Upper lobe of right lung (tissue), 1 donor: ENCODE results near the gene RAMP3. TPM values are rescaled to one million over a fixed set of nuclear protein-coding genes. Genes with fewer than 3 reads are reported as not detected.

ENCODE experiments used
- ATAC-seq: fragments of 200-7000 bp; cut with Tn5 transposase; one replicate; pipeline ENCODE4 v1.9.1; 2020; ENCODE audit warnings: mild to moderate bottlenecking, moderate library complexity
- DNase-seq: peaks from one replicate; pipeline ENCODE4 v3.0.0-alpha.2; 2020
- H3K27ac ChIP-seq: fragments of 200-600 bp; one replicate; pipeline ENCODE4 v1.8.0; 2022
- H3K27me3 ChIP-seq: fragments of 200-600 bp; one replicate; pipeline ENCODE4 v1.8.0; 2022; ENCODE audit warnings: mild to moderate bottlenecking
- H3K36me3 ChIP-seq: fragments of 200-600 bp; one replicate; pipeline ENCODE4 v1.8.0; 2022
- H3K4me1 ChIP-seq: fragments of 200-600 bp; one replicate; pipeline ENCODE4 v1.8.0; 2022
- H3K4me3 ChIP-seq: fragments of 200-600 bp; one replicate; pipeline ENCODE4 v1.8.0; 2022; ENCODE audit warnings: mild to moderate bottlenecking
- H3K9me3 ChIP-seq: fragments of 200-600 bp; one replicate; pipeline ENCODE4 v1.8.0; 2022
- CTCF ChIP-seq: fragments of 200-600 bp; IDR thresholded peaks from one replicate; pipeline ENCODE4 v1.8.0; 2022; ENCODE audit warnings: antibody characterized with exemption
- intact Hi-C: fragments of 100-400 bp; cut with DNase I; formaldehyde crosslinking; loops from one replicate; pipeline ENCODE4 v1.11.0; 2022
- total RNA-seq: library from RNA; stranded (reverse); fragmentation: NEBNext Ultra II Directional; extraction: Animal tissue kit (Norgen Biotek cat#: 25700); gene quantifications from one replicate; pipeline ENCODE4 v1.2.1, GENCODE V29; 2021
- donor health status: DM: no; HTN: yes; CAD: no; lungs with severe emphysema.

Gene RAMP3
- total RNA-seq, 1 donor from 2014 or later = 255 TPM

GRCh38 chr7:45212606-45213005 lies 55.0 kb downstream of the RAMP3 start:
- ATAC-seq (no peak), DNase-seq (no peak)
- Histone ChIP-seq H3K4me1 (no peaks in the 10 kb centered on the region), H3K27me3 (no peaks in the 10 kb centered on the region), H3K36me3 (no peaks in the 10 kb centered on the region), H3K9me3 (no peaks in the 10 kb centered on the region), H3K27ac (no peak overlapping the region), H3K4me3 (no peak overlapping the region)
- no peak for TF ChIP-seq CTCF
- intact Hi-C loops = no loop called here

- no peak for DNase-seq
- Histone ChIP-seq H3K27me3 (no peaks in the 10 kb centered on the region), H3K27ac (no peak overlapping the region), H3K36me3 (no peaks in the 10 kb centered on the region), H3K4me1 (no peaks in the 10 kb centered on the region), H3K4me3 (no peak overlapping the region), H3K9me3 (no peaks in the 10 kb centered on the region)
- no peak for ATAC-seq
- TF ChIP-seq CTCF = no peak
- intact Hi-C loops = no loop called here
These were observed 58.0 kb downstream of the RAMP3 start for GRCh38 chr7:45215601-45216062.

- intact Hi-C loops = no loop called here
- H3K36me3 ChIP-seq = no peaks in the 10 kb centered on the region
- H3K27me3 ChIP-seq = no peaks in the 10 kb centered on the region
- no peak for ATAC-seq
- H3K27ac ChIP-seq = no peak overlapping the region
- no peaks in the 10 kb centered on the region for H3K9me3 ChIP-seq
- H3K4me3 ChIP-seq = no peak overlapping the region
- DNase-seq = no peak
- no peak for TF ChIP-seq CTCF
- H3K4me1 ChIP-seq = no peaks in the 10 kb centered on the region
These were observed 58.6 kb downstream of the RAMP3 start for GRCh38 chr7:45216181-45216580.

GRCh38 chr7:45216622-45217165 lies 59.1 kb downstream of the RAMP3 start:
- ATAC-seq = no peak
- no peak for TF ChIP-seq CTCF
- H3K4me1 ChIP-seq = no peaks in the 10 kb centered on the region

GRCh38 chr7:45217358-45217757 lies 59.8 kb downstream of the RAMP3 start:
- Histone ChIP-seq H3K4me3 (no peak overlapping the region), H3K9me3 (no peaks in the 10 kb centered on the region), H3K27ac (no peak overlapping the region), H3K4me1 (no peaks in the 10 kb centered on the region), H3K27me3 (no peaks in the 10 kb centered on the region), H3K36me3 (no peaks in the 10 kb centered on the region)
- DNase-seq = no peak
- intact Hi-C loops = no loop called here
- ATAC-seq = peak; percentile 14
- peak; percentile 31 for TF ChIP-seq CTCF

More at GRCh38 chr7:45216622-45217165, 59.1 kb downstream of the RAMP3 start:
- no peaks in the 10 kb centered on the region for H3K9me3 ChIP-seq
- H3K27ac ChIP-seq = no peak overlapping the region
- DNase-seq = no peak
- H3K36me3 ChIP-seq = no peaks in the 10 kb centered on the region
- no peaks in the 10 kb centered on the region for H3K27me3 ChIP-seq
- intact Hi-C loops = no loop called here
- H3K4me3 ChIP-seq = no peak overlapping the region

DNA sequence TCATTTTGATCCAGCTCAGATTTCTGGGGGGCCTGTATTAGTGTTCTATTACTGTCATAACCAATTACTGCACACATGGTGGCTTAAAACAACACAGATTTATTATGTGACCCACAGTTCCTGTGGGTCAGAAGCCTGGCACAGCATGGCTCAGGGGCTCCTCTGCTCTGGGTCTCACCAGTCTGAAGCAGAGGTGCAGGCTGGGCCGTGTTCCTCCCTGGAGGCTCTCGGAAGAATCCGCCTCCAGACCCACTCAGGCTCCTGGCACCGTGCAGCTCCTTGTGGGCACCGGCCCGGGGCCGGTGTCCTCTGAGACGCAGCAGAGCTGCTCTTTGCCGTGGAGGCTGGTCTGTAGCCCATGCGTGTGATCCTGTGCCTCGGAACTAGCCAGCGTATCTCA lies 61.5 kb downstream of the RAMP3 start:
- TF ChIP-seq CTCF = no peak
- H3K36me3 ChIP-seq = no peaks in the 10 kb centered on the region
- H3K9me3 ChIP-seq = no peaks in the 10 kb centered on the region
- no peak for ATAC-seq
- no peak overlapping the region for H3K27ac ChIP-seq
- DNase-seq = no peak
- H3K4me1 ChIP-seq = no peaks in the 10 kb centered on the region
- no peaks in the 10 kb centered on the region for H3K27me3 ChIP-seq
- H3K4me3 ChIP-seq = no peak overlapping the region
- intact Hi-C loops = no loop called here
